ENCODE results near the gene HHAT.

HHAT gene
- long read RNA-seq, donor 1, partial matches to known transcripts: 0 of 2 reads
- long read RNA-seq, donor 1, other reads (novel, unspliced or antisense): 0 of 2 reads
- long read RNA-seq, donor 2: 0 reads
- long read RNA-seq, donor 3, partial matches to known transcripts: 0 of 1 reads
- long read RNA-seq, donor 3, other reads (novel, unspliced or antisense): 0 of 1 reads
- long read RNA-seq, donor 4, partial matches to known transcripts: 0 of 2 reads
- long read RNA-seq, donor 4, other reads (novel, unspliced or antisense): 0 of 2 reads
- long read RNA-seq, donor 5: 0 reads
- long read RNA-seq, donor 6, partial matches to known transcripts: 0 of 1 reads
- long read RNA-seq, donor 6, other reads (novel, unspliced or antisense): 0 of 1 reads
- long read RNA-seq, donor 7, partial matches to known transcripts: 0 of 1 reads
- long read RNA-seq, donor 7, other reads (novel, unspliced or antisense): 0 of 1 reads
- long read RNA-seq, donor 8: 0 reads

- peak; percentile 96 for DNase-seq
These were observed at the start of gene HHAT for GRCh38 chr1:210328746-210329503. Gene HHAT, plus strand, starts transcription at chr1:210328902. Its CDS starts 20,074 bp downstream, at chr1:210348976.

- no peak for DNase-seq
These were observed 48.5 kb upstream of the HHAT start for GRCh38 chr1:210280221-210280620.

GRCh38 chr1:210288116-210288515 lies 40.6 kb upstream of the HHAT start:
- no peak for DNase-seq

- no peak for DNase-seq
These were observed 39.5 kb upstream of the HHAT start for GRCh38 chr1:210289248-210289647.

- DNase-seq: peak; percentile 14
These were observed 37.5 kb upstream of the HHAT start for GRCh38 chr1:210291081-210291764.

- DNase-seq: no peak
These were observed 36.9 kb upstream of the HHAT start for GRCh38 chr1:210291786-210292230.

- DNase-seq: peak; percentile 77
These were observed 36.4 kb upstream of the HHAT start for GRCh38 chr1:210292231-210292871.

- no peak for DNase-seq
These were observed 35.5 kb upstream of the HHAT start for GRCh38 chr1:210293171-210293607.

GRCh38 chr1:210294999-210295745 lies 33.5 kb upstream of the HHAT start:
- peak; percentile 40 for DNase-seq

- DNase-seq: no peak
These were observed 32.0 kb upstream of the HHAT start for GRCh38 chr1:210296682-210297081.

- DNase-seq: no peak
These were observed 30.4 kb upstream of the HHAT start for GRCh38 chr1:210298296-210298695.

GRCh38 chr1:210298936-210299335 lies 29.8 kb upstream of the HHAT start:
- no peak for DNase-seq

GRCh38 chr1:210299501-210299900 lies 29.2 kb upstream of the HHAT start:
- no peak for DNase-seq

GRCh38 chr1:210300923-210301614 lies 27.6 kb upstream of the HHAT start:
- DNase-seq: no peak

- no peak for DNase-seq
These were observed 27.1 kb upstream of the HHAT start for GRCh38 chr1:210301615-210302000.

- DNase-seq: no peak
These were observed 26.2 kb upstream of the HHAT start for GRCh38 chr1:210302501-210302900.

- DNase-seq: no peak
These were observed 25.3 kb upstream of the HHAT start for GRCh38 chr1:210303391-210303790.

GRCh38 chr1:210310562-210311153 lies 18.0 kb upstream of the HHAT start:
- DNase-seq: no peak

GRCh38 chr1:210311726-210312493 lies 16.8 kb upstream of the HHAT start:
- no peak for DNase-seq
